Measurements from ENCODE around the gene COPS3. TPM values are rescaled to one million over a fixed set of nuclear protein-coding genes. Genes with fewer than 3 reads are reported as not detected.

The COPS3 gene
- total and polyA plus RNA-seq, 2 experiments from 2014 or later = 108 to 121 TPM

GRCh38 chr17:17246879-17247278, 34.2 kb downstream of the COPS3 start:
- no peaks in the 10 kb centered on the region for H3K9me2 ChIP-seq (ENCODE audit: insufficient read depth)
- no peaks in the 10 kb centered on the region for H3K4me1 ChIP-seq (ENCODE audit: insufficient read depth)
- peaks cover 10% of the 10 kb centered on the region; the same call in 1 of the 2 replicates for H4K20me1 ChIP-seq (replicated peaks; ENCODE audit: insufficient read depth)
- Mint-ChIP-seq H3K4me1 (no peaks in the 10 kb centered on the region; the same call in 2 of the 3 replicates), H3K9me3 (no peaks in the 10 kb centered on the region), H3K27me3 (ENCODE audit: insufficient read depth, low read depth, poor library complexity) (peaks cover 4% of the 10 kb centered on the region), H3K4me3 (no peak overlapping the region), H3K36me3 (ENCODE audit: low read depth) (peaks cover 52% of the 10 kb centered on the region), H3K27ac (no peak overlapping the region)
- H3K27ac ChIP-seq (ENCODE audit: low read depth) = no peak overlapping the region
- H3F3A ChIP-seq (replicated peaks; ENCODE audit: low read depth) = no peaks in the 10 kb centered on the region
- no peak overlapping the region for H3K4me3 ChIP-seq
- TF ChIP-seq EZH2phosphoT487 (IDR thresholded peaks at IDR 0.05; ENCODE audit: unreplicated experiment) (no peak), ZNF462 (CRISPR knock-in tag; IDR thresholded peaks at IDR 0.05) (no peak), ETS1 (IDR thresholded peaks at IDR 0.05) (no peak), CREB1 (CRISPR knock-in tag; IDR thresholded peaks at IDR 0.05; ENCODE audit: low read depth) (no peak), NANOG (IDR thresholded peaks at IDR 0.05; ENCODE audit: borderline replicate concordance) (no peak), REST (IDR thresholded peaks at IDR 0.05; ENCODE audit: unreplicated experiment) (no peak), ZNF114 (CRISPR knock-in tag; IDR thresholded peaks at IDR 0.05) (no peak), STAT1 (IDR thresholded peaks at IDR 0.05; ENCODE audit: unreplicated experiment) (no peak), ZNF331 (CRISPR knock-in tag; IDR thresholded peaks at IDR 0.05; ENCODE audit: low read depth) (no peak)
- H3K4me2 ChIP-seq = no peak overlapping the region
- H3K27me3 ChIP-seq (ENCODE audit: insufficient read depth) = no peaks in the 10 kb centered on the region
- ATAC-seq (no peak), DNase-seq (ENCODE audit: low spot score) (no peak)
- H3K79me2 ChIP-seq (replicated peaks; ENCODE audit: insufficient read depth) = no peaks in the 10 kb centered on the region
- no peak overlapping the region for H2AFZ ChIP-seq
- peaks cover 37% of the 10 kb centered on the region for H3K36me3 ChIP-seq (ENCODE audit: insufficient read depth)
